Mucosa of descending colon (tissue), 3 donors: ENCODE results near the gene SF3A1. TPM values are rescaled to one million over a fixed set of nuclear protein-coding genes. Genes with fewer than 3 reads are reported as not detected.
A peak's percentile ranks its signal among the peaks of the same experiment; 100 is the strongest.

ENCODE experiments used
- ATAC-seq: fragments of 200-7000 bp; cut with Tn5 transposase; one replicate; pipeline ENCODE4 v1.9.1; 2020; ENCODE audit warnings: mild to moderate bottlenecking, moderate library complexity
- DNase-seq, 3 donors: peaks; one replicate each; pipeline ENCODE4 v3.0.0-alpha.2; 2020
- H3K36me3 ChIP-seq: fragments of 200-600 bp; one replicate; pipeline ENCODE4 v1.8.0; 2021; ENCODE audit warnings: low read depth, mild to moderate bottlenecking
- H3K4me1 ChIP-seq: fragments of 200-600 bp; one replicate; pipeline ENCODE4 v1.8.0; 2021; ENCODE audit warnings: low read depth, mild to moderate bottlenecking
- H3K4me3 ChIP-seq: fragments of 200-600 bp; one replicate; pipeline ENCODE4 v1.8.0; 2021; ENCODE audit warnings: mild to moderate bottlenecking
- H3K9me3 ChIP-seq: fragments of 200-600 bp; one replicate; pipeline ENCODE4 v1.8.0; 2021; ENCODE audit warnings: mild to moderate bottlenecking
- intact Hi-C, 2 donors: fragments of 100-400 bp; cut with DNase I in 1 of 2; cut with micrococcal nuclease in 1 of 2; formaldehyde crosslinking; loops; one replicate each; pipeline versions ENCODE4 v1.11.0 to v1.11.1; 2022; cut with DNase I, micrococcal nuclease
- total RNA-seq, 3 donors: library from RNA; stranded (reverse); fragmentation: NEBNext Ultra II Directional in 2 of 3; extraction: Animal tissue kit (Norgen Biotek cat#: 25700) in 2 of 3; gene quantifications; one replicate each; pipeline versions ENCODE4 v1.2.1 to v1.2.4, GENCODE V29; 2021 to 2023
- TF ChIP-seq, protein P1 (sequence below): fragments of 200-600 bp; IDR thresholded peaks from one replicate; pipeline ENCODE4 v1.8.0; 2022; ENCODE audit warnings: antibody characterized with exemption, mild to moderate bottlenecking
- donor health status: DM: no; HTN: no; CAD: no; lungs with moderate emphysema.
- donor health status: DM: no; HTN: no; CAD: no.
- donor health status: DM: no; HTN: yes; CAD: no.

SF3A1 gene
- total RNA-seq, 3 donors from 2014 or later = 133 to 152 (median 151) TPM

DNA sequence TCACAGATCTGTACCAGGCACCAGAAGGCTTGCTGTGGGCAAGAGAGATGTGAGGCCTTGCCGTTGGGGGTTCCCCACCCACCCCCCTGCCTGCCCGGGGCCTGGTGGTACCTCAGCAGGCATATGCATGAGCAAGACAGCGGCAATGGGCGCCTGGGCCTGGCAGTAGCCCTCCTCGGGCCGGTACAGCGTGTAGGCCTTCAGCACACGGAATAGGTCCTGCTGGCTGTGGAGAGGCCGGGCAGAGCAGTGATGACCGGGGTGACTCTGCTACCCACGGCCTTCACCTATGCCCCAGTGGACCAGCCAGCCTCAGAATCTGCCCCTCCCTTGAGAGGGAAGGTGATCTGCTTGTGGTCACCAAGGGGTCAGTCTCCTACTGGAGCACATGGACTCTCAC, 61.9 kb downstream of the SF3A1 start:
- peaks cover 5% of the 10 kb centered on the region for H3K36me3 ChIP-seq
- H3K9me3 ChIP-seq = no peaks in the 10 kb centered on the region
- ATAC-seq (no peak), DNase-seq (no peak)
- TF ChIP-seq, protein P1, sequence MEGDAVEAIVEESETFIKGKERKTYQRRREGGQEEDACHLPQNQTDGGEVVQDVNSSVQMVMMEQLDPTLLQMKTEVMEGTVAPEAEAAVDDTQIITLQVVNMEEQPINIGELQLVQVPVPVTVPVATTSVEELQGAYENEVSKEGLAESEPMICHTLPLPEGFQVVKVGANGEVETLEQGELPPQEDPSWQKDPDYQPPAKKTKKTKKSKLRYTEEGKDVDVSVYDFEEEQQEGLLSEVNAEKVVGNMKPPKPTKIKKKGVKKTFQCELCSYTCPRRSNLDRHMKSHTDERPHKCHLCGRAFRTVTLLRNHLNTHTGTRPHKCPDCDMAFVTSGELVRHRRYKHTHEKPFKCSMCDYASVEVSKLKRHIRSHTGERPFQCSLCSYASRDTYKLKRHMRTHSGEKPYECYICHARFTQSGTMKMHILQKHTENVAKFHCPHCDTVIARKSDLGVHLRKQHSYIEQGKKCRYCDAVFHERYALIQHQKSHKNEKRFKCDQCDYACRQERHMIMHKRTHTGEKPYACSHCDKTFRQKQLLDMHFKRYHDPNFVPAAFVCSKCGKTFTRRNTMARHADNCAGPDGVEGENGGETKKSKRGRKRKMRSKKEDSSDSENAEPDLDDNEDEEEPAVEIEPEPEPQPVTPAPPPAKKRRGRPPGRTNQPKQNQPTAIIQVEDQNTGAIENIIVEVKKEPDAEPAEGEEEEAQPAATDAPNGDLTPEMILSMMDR = no peak
- H3K4me1 ChIP-seq = peaks cover 25% of the 10 kb centered on the region
- intact Hi-C loops = no loop called here
- no peak overlapping the region for H3K4me3 ChIP-seq

DNA sequence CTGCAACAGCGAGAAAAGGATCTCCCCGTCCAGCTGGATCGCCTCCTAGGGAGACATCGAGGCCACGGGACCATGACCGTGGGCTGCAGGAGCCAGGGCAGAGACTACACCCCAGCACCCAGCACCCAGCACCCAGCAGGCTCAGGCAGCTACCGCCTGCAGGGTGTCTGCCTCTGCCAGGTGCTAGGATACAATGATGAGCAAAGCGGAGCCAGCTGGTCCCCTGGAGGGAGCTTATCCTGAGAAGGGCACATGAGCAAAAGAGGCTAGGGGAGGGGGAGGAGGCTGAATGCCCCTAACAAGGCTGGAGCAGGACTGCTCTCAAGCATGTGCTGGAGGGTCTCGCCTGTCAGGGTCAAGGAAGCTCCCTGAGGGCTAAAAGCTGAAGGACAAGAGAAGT, 62.6 kb downstream of the SF3A1 start:
- intact Hi-C loops = no loop called here
- Histone ChIP-seq H3K36me3 (peaks cover 5% of the 10 kb centered on the region), H3K4me3 (no peak overlapping the region), H3K9me3 (no peaks in the 10 kb centered on the region), H3K4me1 (peaks cover 25% of the 10 kb centered on the region)
- DNase-seq (no peak), ATAC-seq (no peak)
- TF ChIP-seq, protein P1 = no peak

DNA sequence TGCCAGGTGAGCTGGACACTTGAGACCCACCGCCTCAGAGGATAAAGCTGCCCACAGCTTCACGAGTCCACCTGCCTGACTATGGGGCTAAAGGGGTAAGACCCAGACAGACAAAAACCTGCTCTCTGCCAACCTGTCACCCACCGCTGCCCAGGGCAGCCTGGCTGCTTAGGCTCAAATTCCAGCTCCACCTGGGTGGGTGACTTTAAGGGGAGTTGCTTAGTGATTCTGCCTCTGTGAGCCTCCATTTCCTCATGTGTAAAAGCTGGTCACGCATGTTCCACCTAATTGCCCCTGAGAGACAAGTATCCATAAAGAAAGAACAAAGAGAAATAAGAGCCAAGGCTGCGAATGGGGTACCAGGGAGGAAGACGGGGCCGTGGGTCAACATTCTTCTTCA, 63.7 kb downstream of the SF3A1 start:
- TF ChIP-seq, protein P1 = no peak
- intact Hi-C loops = no loop called here
- ATAC-seq (no peak), DNase-seq (no peak)
- H3K9me3 ChIP-seq = no peaks in the 10 kb centered on the region
- H3K4me1 ChIP-seq = peaks cover 21% of the 10 kb centered on the region
- H3K4me3 ChIP-seq = no peak overlapping the region
- H3K36me3 ChIP-seq = peaks cover 5% of the 10 kb centered on the region

GRCh38 chr22:30292069-30292970, 64.4 kb downstream of the SF3A1 start:
- H3K4me1 ChIP-seq = peaks cover 20% of the 10 kb centered on the region
- peaks cover 5% of the 10 kb centered on the region for H3K36me3 ChIP-seq
- DNase-seq (no peak), ATAC-seq (no peak)
- H3K9me3 ChIP-seq = no peaks in the 10 kb centered on the region
- no peak overlapping the region for H3K4me3 ChIP-seq
- TF ChIP-seq, protein P1 = no peak
- intact Hi-C loops = no loop called here

DNA sequence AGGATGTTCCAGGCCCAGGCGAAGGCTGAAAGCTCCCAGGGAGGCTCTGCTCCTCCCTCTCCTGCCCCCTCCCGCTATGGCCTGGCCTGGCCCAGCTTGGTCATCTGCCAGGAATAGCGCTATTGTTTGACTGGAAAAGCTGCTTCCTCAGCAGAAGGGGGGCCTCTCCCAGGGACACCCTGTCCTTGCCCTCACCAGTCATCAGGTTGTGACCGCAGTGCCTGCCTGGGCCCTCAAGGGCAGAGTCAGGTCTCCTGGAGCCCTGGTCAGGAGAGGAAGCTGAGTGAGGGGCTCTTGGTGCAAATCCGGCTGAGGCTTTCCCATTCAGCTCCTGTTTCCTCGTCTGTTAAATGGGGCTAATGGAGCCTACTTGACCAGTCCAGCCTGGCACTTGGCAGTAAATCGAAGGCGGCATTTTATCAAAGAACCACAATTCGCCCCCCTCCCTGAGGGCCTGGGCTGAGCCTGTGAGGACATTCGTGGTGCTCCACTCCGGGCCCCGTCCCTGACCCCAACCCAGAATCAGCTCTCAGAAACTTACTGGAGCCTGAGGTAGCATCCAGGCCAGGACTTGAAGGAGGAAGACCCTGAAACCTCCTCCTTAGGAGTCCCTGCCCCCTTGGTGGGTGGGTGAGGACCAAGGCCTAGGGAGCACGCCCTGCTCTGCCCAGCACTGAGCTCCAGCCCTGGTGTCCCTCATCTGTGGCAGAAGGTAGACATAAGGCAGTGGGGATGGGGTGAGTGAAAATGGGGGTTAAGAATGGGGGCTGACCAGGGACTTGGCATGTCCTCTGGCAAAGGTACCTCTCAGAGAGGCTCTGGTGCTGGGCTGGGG, 65.4 kb downstream of the SF3A1 start:
- peaks cover 5% of the 10 kb centered on the region for H3K36me3 ChIP-seq
- ATAC-seq (no peak), DNase-seq (peak in 2 of 3 donors; percentile 67 to 78)
- H3K9me3 ChIP-seq = no peaks in the 10 kb centered on the region
- no peak overlapping the region for H3K4me3 ChIP-seq
- intact Hi-C loops = no loop called here
- TF ChIP-seq, protein P1 = no peak
- peaks cover 20% of the 10 kb centered on the region for H3K4me1 ChIP-seq
